Progenitor cell of endocrine pancreas (in vitro differentiated cells): ENCODE data around the gene ATP6V1B1. TPM values are rescaled to one million over a fixed set of nuclear protein-coding genes. Genes with fewer than 3 reads are reported as not detected.

Source experiments
- DNase-seq: peaks from one replicate; pipeline ENCODE4 v3.0.0; 2021; ENCODE audit warnings: low spot score; ENCODE audit not compliant: unreplicated experiment
- H3K27ac Mint-ChIP-seq: 2 replicates; pipeline ENCODE4 v1.8.0; 2021; ENCODE audit warnings: mild to moderate bottlenecking, moderate library complexity, mixed read lengths
- H3K27me3 Mint-ChIP-seq: 2 replicates; pipeline ENCODE4 v1.8.0; 2021; ENCODE audit warnings: mixed read lengths
- H3K36me3 Mint-ChIP-seq: 2 replicates; pipeline ENCODE4 v1.8.0; 2022; ENCODE audit warnings: mixed read lengths; ENCODE audit not compliant: insufficient read depth
- H3K4me1 Mint-ChIP-seq: 2 replicates; pipeline ENCODE4 v1.8.0; 2021; ENCODE audit warnings: low read depth, mixed read lengths
- H3K4me3 Mint-ChIP-seq: 2 replicates; pipeline ENCODE4 v1.8.0; 2021; ENCODE audit warnings: low read depth, mild to moderate bottlenecking, moderate library complexity, mixed read lengths
- H3K9me3 Mint-ChIP-seq: 2 replicates; pipeline ENCODE4 v1.8.0; 2021; ENCODE audit warnings: low read depth, mixed read lengths
- total RNA-seq: library from RNA; stranded (reverse); gene quantifications from 2 replicates; pipeline ENCODE4 v1.2.1, GENCODE V29; 2021
- TF ChIP-seq, protein P1 (sequence below): fragments of 200-600 bp; sonication (generic); IDR thresholded peaks from one replicate; pipeline ENCODE4 v1.5.0; 2021; ENCODE audit warnings: antibody characterized with exemption, mild to moderate bottlenecking; ENCODE audit not compliant: unreplicated experiment

The ATP6V1B1 gene
- total RNA-seq, 1 donor from 2014 or later, result not detected

DNA sequence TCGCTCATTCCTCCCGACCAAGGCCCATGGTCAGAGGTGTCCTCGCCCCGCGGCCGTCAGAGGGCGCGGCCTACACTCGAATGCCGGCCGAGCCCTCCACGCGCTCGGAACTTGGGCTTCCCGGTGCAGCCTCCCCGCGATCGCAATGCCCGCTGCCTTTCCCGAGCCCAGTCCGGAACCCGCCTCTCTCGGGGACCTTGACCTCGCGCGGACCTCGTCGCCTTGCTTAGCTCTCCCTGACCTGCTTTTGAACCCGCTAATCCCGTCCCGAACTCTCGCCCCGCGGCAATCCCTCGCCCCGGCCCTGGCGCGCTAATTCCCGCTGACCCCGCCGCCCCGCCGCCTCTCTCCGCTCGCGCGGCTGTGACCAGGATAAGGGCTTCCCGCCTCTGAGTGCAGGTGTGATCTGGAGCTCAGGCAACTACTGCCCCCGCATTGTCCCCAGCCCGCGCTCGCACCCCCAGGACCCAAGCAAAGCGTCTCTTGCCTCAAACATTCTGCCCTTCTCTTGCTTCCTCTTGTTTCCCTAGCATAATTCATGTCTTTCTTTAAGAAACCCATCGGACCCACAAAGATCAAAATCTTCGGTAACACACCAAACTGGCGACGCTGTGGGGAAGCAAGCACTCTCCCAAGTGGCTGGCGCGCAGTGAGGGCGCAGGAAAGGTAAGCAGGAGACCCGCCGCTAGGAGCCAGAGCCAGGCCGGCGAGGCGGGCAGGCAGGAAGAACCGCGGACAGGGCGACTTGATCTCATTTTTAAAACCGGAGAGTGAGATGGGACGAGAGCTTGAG, 46.6 kb upstream of the ATP6V1B1 start:
- no peaks in the 10 kb centered on the region for H3K9me3 Mint-ChIP-seq
- peaks cover 98% of the 10 kb centered on the region for H3K27me3 Mint-ChIP-seq
- TF ChIP-seq, protein P1, sequence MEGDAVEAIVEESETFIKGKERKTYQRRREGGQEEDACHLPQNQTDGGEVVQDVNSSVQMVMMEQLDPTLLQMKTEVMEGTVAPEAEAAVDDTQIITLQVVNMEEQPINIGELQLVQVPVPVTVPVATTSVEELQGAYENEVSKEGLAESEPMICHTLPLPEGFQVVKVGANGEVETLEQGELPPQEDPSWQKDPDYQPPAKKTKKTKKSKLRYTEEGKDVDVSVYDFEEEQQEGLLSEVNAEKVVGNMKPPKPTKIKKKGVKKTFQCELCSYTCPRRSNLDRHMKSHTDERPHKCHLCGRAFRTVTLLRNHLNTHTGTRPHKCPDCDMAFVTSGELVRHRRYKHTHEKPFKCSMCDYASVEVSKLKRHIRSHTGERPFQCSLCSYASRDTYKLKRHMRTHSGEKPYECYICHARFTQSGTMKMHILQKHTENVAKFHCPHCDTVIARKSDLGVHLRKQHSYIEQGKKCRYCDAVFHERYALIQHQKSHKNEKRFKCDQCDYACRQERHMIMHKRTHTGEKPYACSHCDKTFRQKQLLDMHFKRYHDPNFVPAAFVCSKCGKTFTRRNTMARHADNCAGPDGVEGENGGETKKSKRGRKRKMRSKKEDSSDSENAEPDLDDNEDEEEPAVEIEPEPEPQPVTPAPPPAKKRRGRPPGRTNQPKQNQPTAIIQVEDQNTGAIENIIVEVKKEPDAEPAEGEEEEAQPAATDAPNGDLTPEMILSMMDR, result peak; percentile 33
- peak overlapping the region; percentile 81 for H3K27ac Mint-ChIP-seq
- H3K4me1 Mint-ChIP-seq, result peaks cover 15% of the 10 kb centered on the region
- no peak for DNase-seq
- peak overlapping the region; percentile 61 for H3K4me3 Mint-ChIP-seq
- no peaks in the 10 kb centered on the region for H3K36me3 Mint-ChIP-seq

DNA sequence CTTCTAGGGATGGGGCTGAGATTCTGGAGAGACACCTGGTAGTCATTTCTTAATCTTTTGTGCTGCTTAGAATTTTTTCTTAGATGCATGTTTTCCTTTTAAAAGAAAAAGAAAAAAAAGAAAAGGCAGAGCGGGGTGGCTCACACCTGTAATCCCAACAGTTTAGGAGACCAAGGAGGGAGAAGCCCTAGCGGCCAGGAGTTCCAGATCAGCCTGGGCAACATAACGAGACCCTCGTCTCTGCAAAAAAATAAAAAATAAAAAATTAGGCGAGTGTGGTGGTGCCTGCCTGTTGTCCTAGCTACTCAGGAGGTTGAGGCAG, 46.0 kb upstream of the ATP6V1B1 start:
- no peak overlapping the region for H3K27ac Mint-ChIP-seq
- peaks cover 98% of the 10 kb centered on the region for H3K27me3 Mint-ChIP-seq
- H3K4me1 Mint-ChIP-seq, result peaks cover 15% of the 10 kb centered on the region
- H3K9me3 Mint-ChIP-seq, result no peaks in the 10 kb centered on the region
- TF ChIP-seq, protein P1, result peak; percentile 1
- no peak for DNase-seq
- H3K36me3 Mint-ChIP-seq, result no peaks in the 10 kb centered on the region
- no peak overlapping the region for H3K4me3 Mint-ChIP-seq

DNA sequence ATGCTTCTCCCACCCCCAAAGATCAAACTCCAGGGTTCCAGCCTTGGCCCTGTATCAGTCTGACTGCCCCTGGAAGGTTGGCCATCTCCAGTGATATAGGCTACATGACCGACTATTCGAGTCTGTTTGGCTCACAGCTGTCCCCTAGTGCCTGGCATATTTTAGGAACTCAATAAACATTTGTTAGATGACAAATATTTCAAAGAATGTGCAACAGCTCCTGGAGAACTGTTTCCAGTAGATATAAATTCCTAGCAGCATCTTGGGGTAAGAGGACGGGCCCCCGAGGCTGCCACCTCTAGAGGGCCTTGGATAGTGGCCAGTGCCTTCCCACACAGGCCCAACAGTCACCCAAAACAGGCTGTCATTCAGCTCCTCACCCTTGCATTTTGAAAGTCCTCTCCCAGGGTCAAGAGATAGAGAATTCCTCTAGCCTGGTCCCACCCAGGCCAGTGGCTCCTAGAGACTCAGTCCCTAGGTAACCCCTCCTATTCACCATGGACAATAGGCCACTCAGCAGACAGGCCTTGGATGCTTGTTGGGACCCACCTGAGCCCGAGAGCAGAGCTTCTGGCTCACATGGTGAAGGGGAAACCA, 45.1 kb upstream of the ATP6V1B1 start:
- H3K4me3 Mint-ChIP-seq, result no peak overlapping the region
- peaks cover 98% of the 10 kb centered on the region for H3K27me3 Mint-ChIP-seq
- TF ChIP-seq, protein P1, result no peak
- H3K27ac Mint-ChIP-seq, result no peak overlapping the region
- H3K9me3 Mint-ChIP-seq, result no peaks in the 10 kb centered on the region
- no peak for DNase-seq
- H3K4me1 Mint-ChIP-seq, result peaks cover 15% of the 10 kb centered on the region
- H3K36me3 Mint-ChIP-seq, result no peaks in the 10 kb centered on the region

DNA sequence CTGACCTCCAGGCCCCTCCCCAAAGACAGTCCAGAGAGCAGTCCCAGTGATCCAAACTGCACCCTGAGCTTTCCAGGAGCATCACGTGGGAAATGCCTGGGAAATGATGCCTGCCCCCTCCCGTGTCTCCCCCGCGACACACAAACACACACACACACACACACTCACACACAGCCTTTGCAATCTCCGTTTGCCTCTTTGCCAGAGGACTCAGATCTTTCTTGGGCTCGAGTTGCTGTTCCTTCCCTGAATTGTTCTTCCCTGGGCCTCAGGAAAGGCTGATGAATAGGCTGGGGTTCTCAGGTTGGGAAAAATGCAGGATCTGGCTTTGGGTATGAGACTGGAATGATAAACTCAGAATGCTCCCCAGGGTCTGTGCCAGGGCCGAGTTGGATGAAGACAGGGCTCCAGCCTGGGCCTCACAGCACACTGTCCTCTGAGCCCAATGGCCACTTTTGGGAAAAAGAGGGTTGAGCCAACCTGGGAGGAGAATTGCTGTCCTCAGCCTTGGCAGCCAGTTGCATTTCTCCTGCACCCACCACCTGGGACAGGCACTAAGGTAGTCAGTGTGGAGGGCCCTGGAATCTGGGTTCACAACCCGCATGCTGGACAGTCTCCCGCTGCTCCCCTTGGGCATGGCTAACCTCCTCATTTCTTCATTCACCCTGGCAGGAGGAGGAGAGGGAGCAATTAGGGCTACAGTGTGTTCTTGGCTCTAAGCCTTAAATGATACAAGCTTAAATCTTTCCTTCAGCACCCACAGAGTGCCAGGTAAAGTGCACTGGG, 43.9 kb upstream of the ATP6V1B1 start:
- peaks cover 100% of the 10 kb centered on the region for H3K27me3 Mint-ChIP-seq
- no peak for DNase-seq
- no peak overlapping the region for H3K4me3 Mint-ChIP-seq
- peaks cover 15% of the 10 kb centered on the region for H3K4me1 Mint-ChIP-seq
- no peak overlapping the region for H3K27ac Mint-ChIP-seq
- no peaks in the 10 kb centered on the region for H3K9me3 Mint-ChIP-seq
- no peaks in the 10 kb centered on the region for H3K36me3 Mint-ChIP-seq
- TF ChIP-seq, protein P1, result no peak

DNA sequence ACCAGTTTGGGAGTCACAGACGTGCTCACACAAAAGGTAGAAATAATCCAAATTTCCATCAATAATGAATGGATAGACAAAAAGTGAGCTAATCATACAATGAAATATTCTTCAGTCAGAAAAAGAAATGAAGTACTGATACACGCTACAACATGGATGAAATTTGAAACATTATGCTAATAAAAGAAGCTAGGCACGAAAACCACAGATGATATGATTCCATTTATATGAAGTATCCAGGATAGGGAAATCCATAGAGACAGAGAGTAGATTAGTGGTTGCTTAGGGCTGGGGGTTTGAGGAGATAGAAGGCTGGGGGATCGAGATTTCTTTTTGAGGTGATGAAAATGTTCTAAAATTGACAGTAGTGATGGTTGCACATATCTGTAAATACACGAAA, 43.0 kb upstream of the ATP6V1B1 start:
- TF ChIP-seq, protein P1, result no peak
- DNase-seq, result no peak
- H3K4me1 Mint-ChIP-seq, result peaks cover 12% of the 10 kb centered on the region
- no peak overlapping the region for H3K4me3 Mint-ChIP-seq
- peaks cover 100% of the 10 kb centered on the region for H3K27me3 Mint-ChIP-seq
- H3K9me3 Mint-ChIP-seq, result no peaks in the 10 kb centered on the region
- no peaks in the 10 kb centered on the region for H3K36me3 Mint-ChIP-seq
- no peak overlapping the region for H3K27ac Mint-ChIP-seq
